Tibial nerve (tissue), 4 donors: ENCODE results near the gene GSG1L.

Experiments used
- EP300 ChIP-seq, 2 donors: sonication (generic); formaldehyde crosslinking; IDR thresholded peaks; one replicate each; pipeline ENCODE4 v1.6.1; 2017; ENCODE audit warnings: antibody characterized with exemption in 2 of 2, mild to moderate bottlenecking in 1 of 2
- TF ChIP-seq, protein P1 (sequence below), 5 experiments: fragments of 200-600 bp in 3 of 5; fragments of 450-650 bp in 2 of 5; sonication (generic) in 3 of 5; IDR thresholded peaks; one replicate each; pipeline ENCODE4 v1.5.1; 2016 to 2019; ENCODE audit warnings: antibody characterized with exemption in 5 of 5, mild to moderate bottlenecking in 3 of 5, moderate library complexity in 2 of 5

DNA sequence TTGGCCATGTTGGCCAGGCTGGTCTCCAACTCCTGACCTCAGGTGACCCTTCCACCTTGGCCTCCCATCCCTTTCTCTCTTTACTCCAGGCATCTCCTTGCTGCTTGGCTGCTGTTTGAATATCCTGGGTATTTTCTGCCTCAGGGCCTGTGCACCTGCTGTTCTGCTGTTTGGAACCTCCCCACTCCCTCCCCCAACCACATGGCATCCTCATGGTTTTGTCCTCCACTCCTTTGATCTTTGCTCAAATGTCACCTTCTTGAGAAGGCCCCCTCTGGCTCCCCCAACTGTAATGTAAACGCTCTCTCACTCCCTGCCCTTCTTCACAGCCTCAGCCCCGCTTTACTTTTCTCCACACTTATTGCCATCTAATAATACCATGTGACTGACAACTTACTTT, 152.0 kb downstream of the GSG1L start:
- TF ChIP-seq EP300 (IDR thresholded peaks at IDR 0.05) = no peak
- TF ChIP-seq, protein P1, sequence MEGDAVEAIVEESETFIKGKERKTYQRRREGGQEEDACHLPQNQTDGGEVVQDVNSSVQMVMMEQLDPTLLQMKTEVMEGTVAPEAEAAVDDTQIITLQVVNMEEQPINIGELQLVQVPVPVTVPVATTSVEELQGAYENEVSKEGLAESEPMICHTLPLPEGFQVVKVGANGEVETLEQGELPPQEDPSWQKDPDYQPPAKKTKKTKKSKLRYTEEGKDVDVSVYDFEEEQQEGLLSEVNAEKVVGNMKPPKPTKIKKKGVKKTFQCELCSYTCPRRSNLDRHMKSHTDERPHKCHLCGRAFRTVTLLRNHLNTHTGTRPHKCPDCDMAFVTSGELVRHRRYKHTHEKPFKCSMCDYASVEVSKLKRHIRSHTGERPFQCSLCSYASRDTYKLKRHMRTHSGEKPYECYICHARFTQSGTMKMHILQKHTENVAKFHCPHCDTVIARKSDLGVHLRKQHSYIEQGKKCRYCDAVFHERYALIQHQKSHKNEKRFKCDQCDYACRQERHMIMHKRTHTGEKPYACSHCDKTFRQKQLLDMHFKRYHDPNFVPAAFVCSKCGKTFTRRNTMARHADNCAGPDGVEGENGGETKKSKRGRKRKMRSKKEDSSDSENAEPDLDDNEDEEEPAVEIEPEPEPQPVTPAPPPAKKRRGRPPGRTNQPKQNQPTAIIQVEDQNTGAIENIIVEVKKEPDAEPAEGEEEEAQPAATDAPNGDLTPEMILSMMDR (IDR thresholded peaks at IDR 0.05) = no peak
